Smooth muscle cell (in vitro differentiated cells): Measurements from ENCODE around the gene TSPAN9. TPM values are rescaled to one million over a fixed set of nuclear protein-coding genes. Genes with fewer than 3 reads are reported as not detected.

Source experiments
- DNase-seq: peaks from one replicate; lab custom pipeline; 2025; ENCODE audit not compliant: unreplicated experiment; lab: John Stamatoyannopoulos, UW
- H2AFZ ChIP-seq: fragments of 200-600 bp; sonication (generic); 2 replicates; pipeline ENCODE4 v1.6.0; 2016; ENCODE audit warnings: antibody characterized with exemption, low read depth, mild to moderate bottlenecking
- H3F3A ChIP-seq: fragments of 200-600 bp; sonication (generic); 2 replicates; pipeline ENCODE4 v1.6.0; 2017; ENCODE audit warnings: antibody characterized with exemption, low read depth
- H3K27ac ChIP-seq: fragments of 200-600 bp; sonication (generic); 2 replicates; pipeline ENCODE4 v1.5.1; 2016; ENCODE audit warnings: low read depth, mild to moderate bottlenecking
- H3K27me3 ChIP-seq: fragments of 200-600 bp; sonication (generic); 2 replicates; pipeline ENCODE4 v1.6.1; 2016; ENCODE audit warnings: low read depth, mild to moderate bottlenecking
- H3K36me3 ChIP-seq: fragments of 200-600 bp; sonication (generic); 2 replicates; pipeline ENCODE4 v1.5.1; 2016; ENCODE audit warnings: low read depth
- H3K4me1 ChIP-seq: fragments of 200-600 bp; sonication (generic); 2 replicates; pipeline ENCODE4 v1.5.1; 2016; ENCODE audit warnings: low read depth
- H3K4me2 ChIP-seq: fragments of 200-600 bp; sonication (generic); 2 replicates; pipeline ENCODE4 v1.6.0; 2016; ENCODE audit warnings: mild to moderate bottlenecking
- H3K4me3 ChIP-seq: fragments of 200-600 bp; sonication (generic); 2 replicates; pipeline ENCODE4 v1.5.1; 2016; ENCODE audit warnings: mild to moderate bottlenecking
- H3K79me2 ChIP-seq: fragments of 200-600 bp; sonication (generic); 2 replicates; pipeline ENCODE4 v1.6.0; 2016; ENCODE audit warnings: low read depth, mild to moderate bottlenecking
- H3K9ac ChIP-seq: fragments of 200-600 bp; sonication (generic); 2 replicates; pipeline ENCODE4 v1.6.0; 2016; ENCODE audit warnings: low read depth
- H3K9me3 ChIP-seq: fragments of 200-600 bp; sonication (generic); replicated peaks from 2 replicates; pipeline ENCODE4 v1.5.1; 2016; ENCODE audit warnings: low read depth
- H4K20me1 ChIP-seq: fragments of 200-600 bp; sonication (generic); 2 replicates; pipeline ENCODE4 v1.6.0; 2016; ENCODE audit warnings: low read depth
- CTCF ChIP-seq: fragments of 200-600 bp; sonication (generic); IDR thresholded peaks from 2 replicates; pipeline ENCODE4 v1.5.1; 2017; ENCODE audit warnings: borderline replicate concordance, mild to moderate bottlenecking, antibody characterized with exemption; ENCODE audit not compliant: insufficient read depth, poor library complexity, severe bottlenecking
- WGBS: methylation state at CpG from one replicate; pipeline ENCODE4 v1.1.7; 2016; ENCODE audit warnings: low lambda C conversion rate; 5-methylcytosine and 5-hydroxymethylcytosine counted together
- polyA plus RNA-seq: library from polyadenylated mRNA; unstranded; fragments of >200 nt; fragmentation: Nextera tagmentation; extraction: Ambion mirVana; gene quantifications from 2 replicates; pipeline ENCODE4 v1.2.1, GENCODE V29; 2016
- total RNA-seq: library from RNA; depleted of rRNA; stranded (reverse); fragments of >200 nt; gene quantifications from 2 replicates; pipeline ENCODE4 v1.2.3, GENCODE V29; 2014

TSPAN9 gene
- total and polyA plus RNA-seq, 2 experiments from 2014 or later: 17.7 to 29.8 TPM

- WGBS: 86% methylated on average over 5 of the region's 5 CpGs
- no peaks in the 10 kb centered on the region for H3K27me3 ChIP-seq
These were observed 48.5 kb downstream of the TSPAN9 start for GRCh38 chr12:3125674-3126073.

GRCh38 chr12:3127832-3128231, 50.7 kb downstream of the TSPAN9 start:
- H4K20me1 ChIP-seq: peaks cover 51% of the 10 kb centered on the region
- 88% methylated on average over 10 of the region's 10 CpGs for WGBS

More at GRCh38 chr12:3125674-3126073, 48.5 kb downstream of the TSPAN9 start:
- no peak overlapping the region for H3K4me3 ChIP-seq
- no peak for DNase-seq
- H3K9me3 ChIP-seq: no peaks in the 10 kb centered on the region
- H3K79me2 ChIP-seq: no peaks in the 10 kb centered on the region
- H3K4me1 ChIP-seq: peaks cover 10% of the 10 kb centered on the region
- no peak overlapping the region for H3K27ac ChIP-seq
- no peaks in the 10 kb centered on the region for H3K36me3 ChIP-seq
- no peaks in the 10 kb centered on the region for H3F3A ChIP-seq
- TF ChIP-seq CTCF: no peak
- no peak overlapping the region for H3K9ac ChIP-seq
- peaks cover 40% of the 10 kb centered on the region for H4K20me1 ChIP-seq
- H2AFZ ChIP-seq: no peak overlapping the region
- H3K4me2 ChIP-seq: no peak overlapping the region

GRCh38 chr12:3128498-3129293, 51.5 kb downstream of the TSPAN9 start:
- no peaks in the 10 kb centered on the region for H3K9me3 ChIP-seq
- no peak overlapping the region for H2AFZ ChIP-seq
- H3K27ac ChIP-seq: no peak overlapping the region
- H3K4me2 ChIP-seq: no peak overlapping the region
- no peak for DNase-seq
- peaks cover 4% of the 10 kb centered on the region for H3F3A ChIP-seq
- WGBS: 95% methylated on average over 6 of the region's 6 CpGs
- no peaks in the 10 kb centered on the region for H3K27me3 ChIP-seq
- H3K4me3 ChIP-seq: no peak overlapping the region
- TF ChIP-seq CTCF: no peak
- peaks cover 2% of the 10 kb centered on the region for H3K79me2 ChIP-seq
- H4K20me1 ChIP-seq: peaks cover 57% of the 10 kb centered on the region
- H3K36me3 ChIP-seq: no peaks in the 10 kb centered on the region
- peaks cover 8% of the 10 kb centered on the region for H3K4me1 ChIP-seq
- no peak overlapping the region for H3K9ac ChIP-seq

More at GRCh38 chr12:3127832-3128231, 50.7 kb downstream of the TSPAN9 start:
- H3F3A ChIP-seq: no peaks in the 10 kb centered on the region
- H3K9me3 ChIP-seq: no peaks in the 10 kb centered on the region
- no peak overlapping the region for H2AFZ ChIP-seq
- no peak overlapping the region for H3K4me3 ChIP-seq
- peaks cover 2% of the 10 kb centered on the region for H3K79me2 ChIP-seq
- peaks cover 5% of the 10 kb centered on the region for H3K4me1 ChIP-seq
- H3K4me2 ChIP-seq: no peak overlapping the region
- H3K27me3 ChIP-seq: no peaks in the 10 kb centered on the region
- H3K36me3 ChIP-seq: no peaks in the 10 kb centered on the region
- no peak for TF ChIP-seq CTCF
- H3K9ac ChIP-seq: no peak overlapping the region
- no peak for DNase-seq
- no peak overlapping the region for H3K27ac ChIP-seq
